Measurements from ENCODE around the gene SCN1B. TPM values are rescaled to one million over a fixed set of nuclear protein-coding genes. Genes with fewer than 3 reads are reported as not detected.

Gene SCN1B
- total RNA-seq, 4 donors from 2014 or later = 194 to 469 (median 289) TPM

- Histone ChIP-seq H3K4me3 (peak overlapping the region in 1 of 4 donors; percentile 46), H3K27ac (peak overlapping the region; percentile 97 to 98 (median 98)), H3K27me3 (no peaks in the 10 kb centered on the region), H3K4me1 (peaks cover 59 to 66% of the 10 kb centered on the region in 2 donors), H3K36me3 (no peaks in the 10 kb centered on the region), H3K9me3 (no peaks in the 10 kb centered on the region)
- no peak for ATAC-seq
- intact Hi-C loops (cut with DNase I; ENCODE audit: low total_unique reads) (loop anchor here (5.0 kb wide), 1 partner anchor 715 kb away; the partner anchor contains the start of genes HSPB6 and PROSER3), in situ Hi-C loops (cut with MboI; ENCODE audit: low sequenced_read_pairs in 4 of 4) (loop anchor here in 1 of 4 donors (10.0 kb wide), 1 partner anchor 53 kb away; no protein-coding TSS in a partner anchor)
- TF ChIP-seq CTCF (IDR thresholded peaks at IDR 0.05 in 4 of 5, conservative IDR thresholded peaks at IDR 0.05 in 1 of 5) = no peak
- no peak for TF ChIP-seq POLR2A (IDR thresholded peaks at IDR 0.05)
- DNase-seq = peak in 1 of 2 donors; percentile 45
Measured at GRCh38 chr19:35042056-35042730, 11.9 kb downstream of the SCN1B start.

- DNase-seq = no peak
- Histone ChIP-seq H3K9me3 (no peaks in the 10 kb centered on the region), H3K36me3 (no peaks in the 10 kb centered on the region), H3K27me3 (no peaks in the 10 kb centered on the region), H3K27ac (peak overlapping the region; percentile 97 to 98 (median 98)), H3K4me3 (no peak overlapping the region), H3K4me1 (peaks cover 59 to 63% of the 10 kb centered on the region in 2 donors)
- TF ChIP-seq CTCF (IDR thresholded peaks at IDR 0.05 in 4 of 5, conservative IDR thresholded peaks at IDR 0.05 in 1 of 5) (no peak), POLR2A (IDR thresholded peaks at IDR 0.05) (no peak)
- in situ Hi-C loops (cut with MboI; ENCODE audit: low sequenced_read_pairs in 4 of 4) = loop anchor here in 1 of 4 donors (10.0 kb wide), 1 partner anchor 52 kb away; no protein-coding TSS in a partner anchor
- no peak for ATAC-seq
- intact Hi-C loops (cut with DNase I; ENCODE audit: low total_unique reads) = loop anchor here (5.0 kb wide), 1 partner anchor 714 kb away; the partner anchor contains the start of genes HSPB6 and PROSER3
Measured at GRCh38 chr19:35042954-35043604, 12.8 kb downstream of the SCN1B start.

- in situ Hi-C loops (cut with MboI; ENCODE audit: low sequenced_read_pairs in 4 of 4) (loop anchor here in 1 of 4 donors (10.0 kb wide), 1 partner anchor 51 kb away; no protein-coding TSS in a partner anchor), intact Hi-C loops (cut with DNase I; ENCODE audit: low total_unique reads) (loop anchor here (1.0 to 5.0 kb wide), 4 partner anchors 23 to 713 kb away; partner anchors contain the start of genes FXYD1, HSPB6 and PROSER3)
- Histone ChIP-seq H3K27me3 (no peaks in the 10 kb centered on the region), H3K4me3 (no peak overlapping the region), H3K9me3 (no peaks in the 10 kb centered on the region), H3K4me1 (peaks cover 59 to 63% of the 10 kb centered on the region in 2 donors), H3K27ac (peak overlapping the region; percentile 97 to 98 (median 98)), H3K36me3 (no peaks in the 10 kb centered on the region)
- TF ChIP-seq CTCF (IDR thresholded peaks at IDR 0.05 in 4 of 5, conservative IDR thresholded peaks at IDR 0.05 in 1 of 5) (no peak), POLR2A (IDR thresholded peaks at IDR 0.05) (no peak)
- DNase-seq = peak in 1 of 2 donors; percentile 40
- no peak for ATAC-seq
Measured at GRCh38 chr19:35043906-35044305, 13.6 kb downstream of the SCN1B start.

- Histone ChIP-seq H3K4me1 (peaks cover 59 to 63% of the 10 kb centered on the region in 2 donors), H3K27me3 (no peaks in the 10 kb centered on the region), H3K36me3 (no peaks in the 10 kb centered on the region), H3K27ac (peak overlapping the region; percentile 97 to 98 (median 98)), H3K4me3 (no peak overlapping the region), H3K9me3 (no peaks in the 10 kb centered on the region)
- ATAC-seq (no peak), DNase-seq (peak in 1 of 2 donors; percentile 68)
- in situ Hi-C loops (cut with MboI; ENCODE audit: low sequenced_read_pairs in 4 of 4) (loop anchor here in 1 of 4 donors (10.0 kb wide), 1 partner anchor 50 kb away; no protein-coding TSS in a partner anchor), intact Hi-C loops (cut with DNase I; ENCODE audit: low total_unique reads) (loop anchor here (1.0 to 5.0 kb wide), 4 partner anchors 22 to 713 kb away; partner anchors contain the start of genes FXYD1, HSPB6 and PROSER3)
- peak; percentile 96 to 98 (median 97) for TF ChIP-seq CTCF (IDR thresholded peaks at IDR 0.05 in 4 of 5, conservative IDR thresholded peaks at IDR 0.05 in 1 of 5)
- TF ChIP-seq POLR2A (IDR thresholded peaks at IDR 0.05) = no peak
Measured at GRCh38 chr19:35044317-35045117, 14.2 kb downstream of the SCN1B start.
